ENCODE results near the gene KIF2C. TPM values are rescaled to one million over a fixed set of nuclear protein-coding genes. Genes with fewer than 3 reads are reported as not detected.

KIF2C gene
- total RNA-seq, 2 experiments from 2014 or later = 140 to 159 TPM

GRCh38 chr1:44778705-44779576 is 39.3 kb downstream of the KIF2C start:
- H3K9me3 ChIP-seq (ENCODE audit: low read length) = no peaks in the 10 kb centered on the region
- BruUV-seq (replicated peaks) = no TSS peak
- H3K9me2 ChIP-seq (ENCODE audit: insufficient read depth, low read length) = no peaks in the 10 kb centered on the region
- peaks cover 71% of the 10 kb centered on the region for H3K36me3 ChIP-seq (ENCODE audit: insufficient read depth, low read length)
- intact Hi-C loops (cut with micrococcal nuclease; ENCODE audit: unreplicated experiment) = no loop called here
- DNase-seq (ENCODE audit: low spot score) = no peak
- peaks cover 41% of the 10 kb centered on the region for H3K4me1 ChIP-seq (ENCODE audit: insufficient read depth, low read length, poor library complexity, severe bottlenecking)
- H3K79me2 ChIP-seq (ENCODE audit: insufficient read depth, low read depth, low read length) = peaks cover 53% of the 10 kb centered on the region
- ChIA-PET CTCF (ENCODE audit: unreplicated experiment) (no interaction called here), POLR2A (interaction anchor here (4.4 kb wide), 2 partner anchors 57 to 67 kb away, joined by 18 to 22 read pairs; no protein-coding TSS in a partner anchor)
- H3K4me3 ChIP-seq (ENCODE audit: low read depth, low read length, poor library complexity, severe bottlenecking) = peak overlapping the region; percentile 99
- peaks cover 10% of the 10 kb centered on the region for H4K20me1 ChIP-seq (ENCODE audit: insufficient read depth, low read length)
- H3K27ac ChIP-seq (ENCODE audit: low read depth, low read length, poor library complexity, severe bottlenecking) = no peak overlapping the region
- TF ChIP-seq CTCF (conservative IDR thresholded peaks at IDR 0.05; ENCODE audit: low read length) = no peak
- TF ChIP-seq EZH2phosphoT487 (IDR thresholded peaks at IDR 0.05; ENCODE audit: borderline replicate concordance, low read depth, low read length) = no peak
- peak overlapping the region; percentile 93 for H3K4me2 ChIP-seq (ENCODE audit: low read length)
- no peak overlapping the region for H2AFZ ChIP-seq (ENCODE audit: low read length)

- Histone ChIP-seq H3K4me1 (ENCODE audit: insufficient read depth, low read length, poor library complexity, severe bottlenecking) (peaks cover 46% of the 10 kb centered on the region), H3K27ac (ENCODE audit: low read depth, low read length, poor library complexity, severe bottlenecking) (no peak overlapping the region), H3K9me3 (ENCODE audit: low read length) (no peaks in the 10 kb centered on the region), H4K20me1 (ENCODE audit: insufficient read depth, low read length) (peaks cover 10% of the 10 kb centered on the region), H3K36me3 (ENCODE audit: insufficient read depth, low read length) (peaks cover 70% of the 10 kb centered on the region), H2AFZ (ENCODE audit: low read length) (no peak overlapping the region), H3K4me2 (ENCODE audit: low read length) (no peak overlapping the region), H3K79me2 (ENCODE audit: insufficient read depth, low read depth, low read length) (peaks cover 36% of the 10 kb centered on the region), H3K4me3 (ENCODE audit: low read depth, low read length, poor library complexity, severe bottlenecking) (no peak overlapping the region), H3K9me2 (ENCODE audit: insufficient read depth, low read length) (no peaks in the 10 kb centered on the region)
- TF ChIP-seq CTCF (conservative IDR thresholded peaks at IDR 0.05; ENCODE audit: low read length) (no peak), EZH2phosphoT487 (IDR thresholded peaks at IDR 0.05; ENCODE audit: borderline replicate concordance, low read depth, low read length) (no peak)
- ChIA-PET CTCF (ENCODE audit: unreplicated experiment) (no interaction called here), POLR2A (interaction anchor here (0.9 to 1.0 kb wide), 2 partner anchors 11 to 29 kb away, joined by 3 to 4 read pairs; no protein-coding TSS in a partner anchor)
- no peak for DNase-seq (ENCODE audit: low spot score)
- no TSS peak for BruUV-seq (replicated peaks)
- intact Hi-C loops (cut with micrococcal nuclease; ENCODE audit: unreplicated experiment) = no loop called here
Measured at GRCh38 chr1:44780583-44781121, 41.0 kb downstream of the KIF2C start.

Measured in OCI-LY7 (cell line).